HEK293 (cell line): ENCODE data around the gene ZCCHC24.

Experiments used
- CTCF ChIA-PET: fragments of 350-600 bp; formaldehyde crosslinking; extraction: SDS; loops from one replicate; lab custom pipeline; 2021; ENCODE audit warnings: antibody characterized with exemption; lab: Yijun Ruan, JAX
- POLR2A ChIA-PET: fragments of 300-600 bp; formaldehyde crosslinking; extraction: SDS; loops from one replicate; lab custom pipeline; 2020; ENCODE audit warnings: antibody characterized with exemption, inconsistent platforms; lab: Yijun Ruan, JAX
- H3K27ac ChIP-seq: fragments of 200-500 bp; sonication (Bioruptor generic); 2 replicates; pipeline ENCODE4 v1.5.1; 2014; ENCODE audit warnings: low read depth, low read length, control low read depth, inconsistent platforms; ENCODE audit errors: extremely low read depth
- H3K36me3 ChIP-seq, 2 experiments: fragments of 200-500 bp in 1 of 2; sonication (Bioruptor generic) in 1 of 2; 1 replicate in 1 of 2; 2 replicates in 1 of 2; pipeline ENCODE4 v1.5.1; 2014 to 2017; ENCODE audit warnings: inconsistent platforms in 2 of 2, low read length in 2 of 2; ENCODE audit not compliant: control insufficient read depth in 2 of 2, insufficient read depth in 1 of 2
- H3K4me1 ChIP-seq: fragments of 200-500 bp; sonication (Bioruptor generic); 2 replicates; pipeline ENCODE4 v1.5.1; 2014; ENCODE audit warnings: mild to moderate bottlenecking, low read length, inconsistent platforms; ENCODE audit not compliant: control insufficient read depth, insufficient read depth
- H3K4me3 ChIP-seq: 2 replicates; pipeline ENCODE4 v1.5.1; 2011; ENCODE audit warnings: low read depth, mild to moderate bottlenecking, control low read depth, low read length, moderate library complexity
- H3K9me3 ChIP-seq: fragments of 200-500 bp; sonication (Bioruptor generic); 2 replicates; pipeline ENCODE4 v1.5.1; 2014; ENCODE audit warnings: low read depth, low read length, inconsistent platforms; ENCODE audit not compliant: control insufficient read depth, insufficient read depth
- BCL6B ChIP-seq: fragments of 450-650 bp; formaldehyde crosslinking; IDR thresholded peaks from 2 replicates; pipeline ENCODE4 v1.5.1; 2017; ENCODE audit warnings: missing biosample characterization, missing genetic modification characterization
- GLIS1 ChIP-seq: fragments of 450-650 bp; formaldehyde crosslinking; IDR thresholded peaks from 2 replicates; pipeline ENCODE4 v1.5.1; 2016; ENCODE audit warnings: missing biosample characterization, missing genetic modification characterization
- GLIS2 ChIP-seq: fragments of 450-650 bp; formaldehyde crosslinking; IDR thresholded peaks from 2 replicates; pipeline ENCODE4 v1.5.1; 2016; ENCODE audit warnings: missing biosample characterization, missing genetic modification characterization
- SCRT2 ChIP-seq: fragments of 450-650 bp; formaldehyde crosslinking; IDR thresholded peaks from 2 replicates; pipeline ENCODE4 v1.5.1; 2016; ENCODE audit warnings: missing biosample characterization, missing genetic modification characterization
- SP7 ChIP-seq: fragments of 450-650 bp; formaldehyde crosslinking; IDR thresholded peaks from 2 replicates; pipeline ENCODE4 v1.5.1; 2016; ENCODE audit warnings: missing biosample characterization, missing genetic modification characterization
- ZBTB21 ChIP-seq: fragments of 450-650 bp; formaldehyde crosslinking; IDR thresholded peaks from 2 replicates; pipeline ENCODE4 v1.5.1; 2017; ENCODE audit warnings: missing biosample characterization, missing genetic modification characterization
- ZFHX2 ChIP-seq: fragments of 450-650 bp; formaldehyde crosslinking; conservative IDR thresholded peaks from 2 replicates; pipeline ENCODE4 v1.5.1; 2016; ENCODE audit warnings: missing biosample characterization, missing genetic modification characterization
- ZIC2 ChIP-seq: fragments of 450-650 bp; formaldehyde crosslinking; IDR thresholded peaks from 2 replicates; pipeline ENCODE4 v1.5.1; 2016; ENCODE audit warnings: missing biosample characterization, missing genetic modification characterization
- ZNF10 ChIP-seq: fragments of 450-650 bp; formaldehyde crosslinking; IDR thresholded peaks from 2 replicates; pipeline ENCODE4 v1.5.1; 2017; ENCODE audit warnings: missing biosample characterization, missing genetic modification characterization
- ZNF366 ChIP-seq: fragments of 450-650 bp; formaldehyde crosslinking; conservative IDR thresholded peaks from 2 replicates; pipeline ENCODE4 v1.5.1; 2016; ENCODE audit warnings: missing biosample characterization, missing genetic modification characterization
- ZNF423 ChIP-seq: fragments of 450-650 bp; formaldehyde crosslinking; IDR thresholded peaks from 2 replicates; pipeline ENCODE4 v1.5.1; 2016; ENCODE audit warnings: missing biosample characterization, missing genetic modification characterization
- ZNF426 ChIP-seq: fragments of 450-650 bp; formaldehyde crosslinking; IDR thresholded peaks from 2 replicates; pipeline ENCODE4 v1.5.1; 2017; ENCODE audit warnings: missing biosample characterization, missing genetic modification characterization, mild to moderate bottlenecking, inconsistent platforms, moderate library complexity
- ZNF555 ChIP-seq: fragments of 450-650 bp; formaldehyde crosslinking; conservative IDR thresholded peaks from 2 replicates; pipeline ENCODE4 v1.5.1; 2017; ENCODE audit warnings: missing biosample characterization, mild to moderate bottlenecking, missing genetic modification characterization, inconsistent platforms
- ZNF600 ChIP-seq: fragments of 450-650 bp; formaldehyde crosslinking; IDR thresholded peaks from 2 replicates; pipeline ENCODE4 v1.5.1; 2016; ENCODE audit warnings: missing biosample characterization, missing genetic modification characterization
- ZNF639 ChIP-seq: fragments of 450-650 bp; formaldehyde crosslinking; IDR thresholded peaks from 2 replicates; pipeline ENCODE4 v1.5.1; 2016; ENCODE audit warnings: missing biosample characterization, missing genetic modification characterization
- ZNF654 ChIP-seq: fragments of 450-650 bp; formaldehyde crosslinking; IDR thresholded peaks from 2 replicates; pipeline ENCODE4 v1.5.1; 2016; ENCODE audit warnings: low read depth, missing biosample characterization, missing genetic modification characterization
- ZNF658 ChIP-seq: fragments of 450-650 bp; formaldehyde crosslinking; IDR thresholded peaks from 2 replicates; pipeline ENCODE4; 2016; ENCODE audit warnings: missing biosample characterization, missing genetic modification characterization
- TF ChIP-seq, protein P1 (sequence below): fragments of 450-650 bp; formaldehyde crosslinking; IDR thresholded peaks from 2 replicates; pipeline ENCODE4 v1.5.1; 2017; ENCODE audit warnings: missing biosample characterization, missing genetic modification characterization
- TF ChIP-seq, protein P2 (sequence below): fragments of 450-650 bp; formaldehyde crosslinking; IDR thresholded peaks from 2 replicates; pipeline ENCODE4 v1.5.1; 2016; ENCODE audit warnings: missing biosample characterization, missing genetic modification characterization
- TF ChIP-seq, protein P3 (sequence below): fragments of 450-650 bp; formaldehyde crosslinking; IDR thresholded peaks from 2 replicates; pipeline ENCODE4 v1.5.1; 2016; ENCODE audit warnings: missing biosample characterization, missing genetic modification characterization
- TF ChIP-seq, protein P4 (sequence below): fragments of 450-650 bp; formaldehyde crosslinking; IDR thresholded peaks from 2 replicates; pipeline ENCODE4 v1.5.1; 2016; ENCODE audit warnings: missing biosample characterization, missing genetic modification characterization

The ZCCHC24 gene

GRCh38 chr10:79401015-79401921, 44.2 kb downstream of the ZCCHC24 start:
- Histone ChIP-seq H3K4me1 (peaks cover 18% of the 10 kb centered on the region), H3K9me3 (no peaks in the 10 kb centered on the region), H3K4me3 (no peak overlapping the region), H3K36me3 (no peaks in the 10 kb centered on the region), H3K27ac (no peak overlapping the region)
- POLR2A ChIA-PET = no interaction called here
- CTCF ChIA-PET = interaction anchor here (0.6 to 2.9 kb wide), 24 partner anchors 8 to 349 kb away, joined by 3 to 16 read pairs (median 4); no protein-coding TSS in a partner anchor
- TF ChIP-seq ZNF426 (tag by site-specific recombination) = no peak
- TF ChIP-seq ZFHX2 = 0 out of 2 replicates have a peak, but pooled peaks have one; percentile 7
- TF ChIP-seq ZNF555 = no peak
- TF ChIP-seq, protein P1, sequence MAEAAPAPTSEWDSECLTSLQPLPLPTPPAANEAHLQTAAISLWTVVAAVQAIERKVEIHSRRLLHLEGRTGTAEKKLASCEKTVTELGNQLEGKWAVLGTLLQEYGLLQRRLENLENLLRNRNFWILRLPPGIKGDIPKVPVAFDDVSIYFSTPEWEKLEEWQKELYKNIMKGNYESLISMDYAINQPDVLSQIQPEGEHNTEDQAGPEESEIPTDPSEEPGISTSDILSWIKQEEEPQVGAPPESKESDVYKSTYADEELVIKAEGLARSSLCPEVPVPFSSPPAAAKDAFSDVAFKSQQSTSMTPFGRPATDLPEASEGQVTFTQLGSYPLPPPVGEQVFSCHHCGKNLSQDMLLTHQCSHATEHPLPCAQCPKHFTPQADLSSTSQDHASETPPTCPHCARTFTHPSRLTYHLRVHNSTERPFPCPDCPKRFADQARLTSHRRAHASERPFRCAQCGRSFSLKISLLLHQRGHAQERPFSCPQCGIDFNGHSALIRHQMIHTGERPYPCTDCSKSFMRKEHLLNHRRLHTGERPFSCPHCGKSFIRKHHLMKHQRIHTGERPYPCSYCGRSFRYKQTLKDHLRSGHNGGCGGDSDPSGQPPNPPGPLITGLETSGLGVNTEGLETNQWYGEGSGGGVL (tag by site-specific recombination) = no peak
- TF ChIP-seq ZBTB21 (tag by site-specific recombination) = no peak
- TF ChIP-seq ZNF10 (tag by site-specific recombination) = no peak
- no peak for TF ChIP-seq ZNF658 (tag by site-specific recombination)
- TF ChIP-seq GLIS2 (tag by site-specific recombination) = peak; percentile 35; the same call in 1 of the 2 replicates
- TF ChIP-seq ZNF423 (tag by site-specific recombination) = peak; percentile 54; the same call in 1 of the 2 replicates
- peak; percentile 99 for TF ChIP-seq ZIC2
- TF ChIP-seq ZNF639 (tag by site-specific recombination) = no peak
- no peak for TF ChIP-seq BCL6B (tag by site-specific recombination)
- TF ChIP-seq GLIS1 (tag by site-specific recombination) = peak; percentile 67
- no peak for TF ChIP-seq SCRT2 (tag by site-specific recombination)
- TF ChIP-seq ZNF600 = no peak

DNA sequence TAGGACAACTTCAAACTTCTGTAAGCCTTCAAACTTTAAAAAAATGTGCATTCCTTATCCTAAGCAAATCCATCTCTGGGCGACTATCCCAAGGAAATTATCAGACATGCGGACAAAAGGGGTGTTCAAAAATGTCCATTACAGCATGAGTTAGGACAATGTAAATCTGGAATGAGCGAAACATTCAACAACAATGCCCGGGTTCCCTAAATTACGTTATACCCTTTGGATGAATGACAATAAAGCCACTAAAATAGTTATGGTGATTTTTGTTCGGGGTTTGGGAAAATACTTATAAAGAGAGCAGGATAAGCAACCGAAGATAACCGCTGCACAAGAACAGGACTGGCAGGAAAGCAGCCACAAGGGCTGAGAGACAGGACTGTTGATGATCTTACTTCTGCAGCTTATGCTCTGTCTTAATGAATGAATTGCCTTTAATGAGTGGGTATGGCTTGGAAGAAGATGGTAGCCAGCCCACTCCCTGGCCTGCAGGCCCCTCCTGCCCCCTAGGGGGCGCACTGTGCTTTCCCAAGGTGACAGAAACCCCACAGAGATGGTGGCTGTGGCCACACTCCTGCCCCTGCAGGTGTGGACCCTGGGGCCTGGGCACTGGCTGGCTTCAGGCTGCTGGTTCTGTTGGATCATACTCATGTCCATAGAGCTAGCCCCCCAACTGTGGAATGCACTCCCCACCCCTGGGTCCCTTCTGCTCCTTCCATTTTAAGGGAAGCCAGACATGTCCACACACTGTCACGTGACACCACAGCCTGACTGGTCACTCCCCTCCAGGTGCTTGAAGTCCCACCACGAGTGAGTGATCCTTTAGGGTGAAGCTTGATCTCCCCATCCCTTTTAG, 45.0 kb downstream of the ZCCHC24 start:
- CTCF ChIA-PET = interaction anchor here (0.6 to 2.9 kb wide), 29 partner anchors 9 to 348 kb away, joined by 3 to 16 read pairs (median 4); no protein-coding TSS in a partner anchor
- POLR2A ChIA-PET = interaction anchor here (1.5 kb wide), 1 partner anchor 26 kb away, joined by 3 read pairs; no protein-coding TSS in a partner anchor
- H3K4me1 ChIP-seq = peaks cover 9% of the 10 kb centered on the region
- H3K27ac ChIP-seq = no peak overlapping the region
- H3K36me3 ChIP-seq = no peaks in the 10 kb centered on the region
- no peak overlapping the region for H3K4me3 ChIP-seq
- H3K9me3 ChIP-seq = no peaks in the 10 kb centered on the region
- TF ChIP-seq, protein P2, sequence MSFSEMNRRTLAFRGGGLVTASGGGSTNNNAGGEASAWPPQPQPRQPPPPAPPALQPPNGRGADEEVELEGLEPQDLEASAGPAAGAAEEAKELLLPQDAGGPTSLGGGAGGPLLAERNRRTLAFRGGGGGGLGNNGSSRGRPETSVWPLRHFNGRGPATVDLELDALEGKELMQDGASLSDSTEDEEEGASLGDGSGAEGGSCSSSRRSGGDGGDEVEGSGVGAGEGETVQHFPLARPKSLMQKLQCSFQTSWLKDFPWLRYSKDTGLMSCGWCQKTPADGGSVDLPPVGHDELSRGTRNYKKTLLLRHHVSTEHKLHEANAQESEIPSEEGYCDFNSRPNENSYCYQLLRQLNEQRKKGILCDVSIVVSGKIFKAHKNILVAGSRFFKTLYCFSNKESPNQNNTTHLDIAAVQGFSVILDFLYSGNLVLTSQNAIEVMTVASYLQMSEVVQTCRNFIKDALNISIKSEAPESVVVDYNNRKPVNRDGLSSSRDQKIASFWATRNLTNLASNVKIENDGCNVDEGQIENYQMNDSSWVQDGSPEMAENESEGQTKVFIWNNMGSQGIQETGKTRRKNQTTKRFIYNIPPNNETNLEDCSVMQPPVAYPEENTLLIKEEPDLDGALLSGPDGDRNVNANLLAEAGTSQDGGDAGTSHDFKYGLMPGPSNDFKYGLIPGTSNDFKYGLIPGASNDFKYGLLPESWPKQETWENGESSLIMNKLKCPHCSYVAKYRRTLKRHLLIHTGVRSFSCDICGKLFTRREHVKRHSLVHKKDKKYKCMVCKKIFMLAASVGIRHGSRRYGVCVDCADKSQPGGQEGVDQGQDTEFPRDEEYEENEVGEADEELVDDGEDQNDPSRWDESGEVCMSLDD = 0 out of 2 replicates have a peak, but pooled peaks have one; percentile 13
- no peak for TF ChIP-seq ZNF366 (tag by site-specific recombination)
- peak; percentile 76 for TF ChIP-seq ZIC2
- peak; percentile 49 for TF ChIP-seq ZNF654 (tag by site-specific recombination)
- TF ChIP-seq, protein P3, sequence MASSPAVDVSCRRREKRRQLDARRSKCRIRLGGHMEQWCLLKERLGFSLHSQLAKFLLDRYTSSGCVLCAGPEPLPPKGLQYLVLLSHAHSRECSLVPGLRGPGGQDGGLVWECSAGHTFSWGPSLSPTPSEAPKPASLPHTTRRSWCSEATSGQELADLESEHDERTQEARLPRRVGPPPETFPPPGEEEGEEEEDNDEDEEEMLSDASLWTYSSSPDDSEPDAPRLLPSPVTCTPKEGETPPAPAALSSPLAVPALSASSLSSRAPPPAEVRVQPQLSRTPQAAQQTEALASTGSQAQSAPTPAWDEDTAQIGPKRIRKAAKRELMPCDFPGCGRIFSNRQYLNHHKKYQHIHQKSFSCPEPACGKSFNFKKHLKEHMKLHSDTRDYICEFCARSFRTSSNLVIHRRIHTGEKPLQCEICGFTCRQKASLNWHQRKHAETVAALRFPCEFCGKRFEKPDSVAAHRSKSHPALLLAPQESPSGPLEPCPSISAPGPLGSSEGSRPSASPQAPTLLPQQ (tag by site-specific recombination) = no peak
- TF ChIP-seq SP7 (tag by site-specific recombination) = 0 out of 2 replicates have a peak, but pooled peaks have one; percentile 20
- TF ChIP-seq, protein P4, sequence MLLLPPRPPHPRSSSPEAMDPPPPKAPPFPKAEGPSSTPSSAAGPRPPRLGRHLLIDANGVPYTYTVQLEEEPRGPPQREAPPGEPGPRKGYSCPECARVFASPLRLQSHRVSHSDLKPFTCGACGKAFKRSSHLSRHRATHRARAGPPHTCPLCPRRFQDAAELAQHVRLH (tag by site-specific recombination) = no peak
